OCI-LY7 (cell line): ENCODE data around the gene PDGFD. TPM values are rescaled to one million over a fixed set of nuclear protein-coding genes. Genes with fewer than 3 reads are reported as not detected.

Experiments
- BruUV-seq: library from RNA; stranded (reverse); fragments of 400-500 nt; replicated peaks from 2 replicates; lab custom pipeline; 2021; lab: Mats Ljungman, UMichigan
- CTCF ChIA-PET: fragments of 300-600 bp; sonication (Branson Sonifier 250); formaldehyde crosslinking; loops from one replicate; lab custom pipeline; 2022; ENCODE audit warnings: antibody characterized with exemption; ENCODE audit not compliant: unreplicated experiment; lab: Charles Lee
- POLR2A ChIA-PET: fragments of 300-600 bp; sonication (Branson Sonifier 250); formaldehyde crosslinking; loops from one replicate; lab custom pipeline; 2022; ENCODE audit warnings: antibody characterized with exemption; lab: Charles Lee
- DNase-seq: peaks from one replicate; pipeline ENCODE4 v3.0.0-alpha.2; 2015; ENCODE audit warnings: low spot score
- H2AFZ ChIP-seq: fragments of 200-600 bp; sonication (generic), shearing (Covaris generic); 2 replicates; pipeline ENCODE4 v1.6.1; 2014; ENCODE audit warnings: mild to moderate bottlenecking, antibody characterized with exemption, low read length, moderate library complexity
- H3K27ac ChIP-seq: fragments of 200-600 bp; sonication (generic); 2 replicates; pipeline ENCODE4 v1.5.1; 2014; ENCODE audit warnings: mixed run types, low read depth, mild to moderate bottlenecking, moderate library complexity, low read length, inconsistent platforms; ENCODE audit not compliant: poor library complexity, severe bottlenecking
- H3K36me3 ChIP-seq: fragments of 200-600 bp; sonication (generic); 2 replicates; pipeline ENCODE4 v1.6.1; 2014; ENCODE audit warnings: mild to moderate bottlenecking, antibody characterized with exemption, low read length, moderate library complexity, mixed read lengths; ENCODE audit not compliant: insufficient read depth
- H3K4me1 ChIP-seq: fragments of 200-600 bp; sonication (generic); 2 replicates; pipeline ENCODE4 v1.5.1; 2014; ENCODE audit warnings: mild to moderate bottlenecking, low read length; ENCODE audit not compliant: insufficient read depth, poor library complexity, severe bottlenecking
- H3K4me2 ChIP-seq: fragments of 200-600 bp; sonication (generic); 2 replicates; pipeline ENCODE4 v1.6.1; 2014; ENCODE audit warnings: mild to moderate bottlenecking, low read length
- H3K4me3 ChIP-seq: fragments of 200-600 bp; sonication (generic); 2 replicates; pipeline ENCODE4 v1.5.1; 2014; ENCODE audit warnings: mild to moderate bottlenecking, low read depth, low read length; ENCODE audit not compliant: poor library complexity, severe bottlenecking
- H3K79me2 ChIP-seq: fragments of 200-600 bp; sonication (generic); 2 replicates; pipeline ENCODE4 v1.6.1; 2016; ENCODE audit warnings: low read depth, mild to moderate bottlenecking, low read length, moderate library complexity, mixed read lengths; ENCODE audit not compliant: insufficient read depth
- H3K9me2 ChIP-seq: fragments of 200-600 bp; sonication (generic); 2 replicates; pipeline ENCODE4 v1.6.1; 2016; ENCODE audit warnings: mild to moderate bottlenecking, low read length, mixed read lengths; ENCODE audit not compliant: insufficient read depth
- H3K9me3 ChIP-seq: fragments of 200-600 bp; sonication (generic); 2 replicates; pipeline ENCODE4 v1.6.1; 2014; ENCODE audit warnings: mild to moderate bottlenecking, mixed run types, low read length, mixed read lengths
- H4K20me1 ChIP-seq: fragments of 200-600 bp; sonication (generic); 2 replicates; pipeline ENCODE4 v1.6.1; 2014; ENCODE audit warnings: mild to moderate bottlenecking, antibody characterized with exemption, low read length, moderate library complexity, mixed read lengths; ENCODE audit not compliant: insufficient read depth
- EZH2phosphoT487 ChIP-seq: fragments of 200-600 bp; sonication (generic); IDR thresholded peaks from 2 replicates; pipeline ENCODE4 v1.6.1; 2018; ENCODE audit warnings: low read depth, borderline replicate concordance, mild to moderate bottlenecking, mixed run types, antibody characterized with exemption, low read length, moderate library complexity, mixed read lengths
- intact Hi-C: fragments of 100-400 bp; cut with micrococcal nuclease; formaldehyde crosslinking; loops from one replicate; pipeline ENCODE4 v1.10.0; 2022; ENCODE audit not compliant: unreplicated experiment
- total RNA-seq, 2 experiments: library from RNA; depleted of rRNA in 1 of 2; stranded (reverse); fragments of >200 nt in 1 of 2; shearing (Covaris generic) in 1 of 2; gene quantifications; 2 replicates each; pipeline ENCODE4 v1.2.3, GENCODE V29; 2014 to 2022
- TF ChIP-seq, protein P1 (sequence below): fragments of 200-600 bp; sonication (generic); conservative IDR thresholded peaks from 2 replicates; pipeline ENCODE4 v1.5.1; 2014; ENCODE audit warnings: mild to moderate bottlenecking, antibody characterized with exemption, low read length, moderate library complexity, mixed read lengths

PDGFD gene
- total RNA-seq, 2 experiments from 2014 or later = 1.0 to 6.0 TPM

DNA sequence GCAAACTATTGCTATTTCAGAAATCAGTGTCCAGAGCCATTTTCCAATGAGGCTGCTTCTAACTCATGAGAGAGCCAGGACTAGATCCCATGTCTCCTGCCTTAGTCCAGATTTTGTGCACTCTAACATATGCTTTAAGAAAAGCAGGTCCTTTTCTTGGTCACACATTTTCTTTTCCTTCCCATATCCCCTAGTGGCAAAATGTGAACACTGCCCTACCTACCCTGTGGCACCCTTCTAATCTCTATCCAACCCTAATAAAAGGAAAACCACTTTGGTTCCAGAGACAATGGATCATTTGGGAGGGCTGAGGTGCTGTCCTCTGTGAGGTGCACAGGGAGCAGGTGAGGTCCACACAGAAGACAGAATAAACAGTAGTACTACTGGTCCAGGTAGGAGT, 199.6 kb downstream of the PDGFD start:
- POLR2A ChIA-PET = interaction anchor here (0.7 to 1.7 kb wide), 6 partner anchors 13 to 69 kb away, joined by 3 to 7 read pairs (median 3); no protein-coding TSS in a partner anchor
- Histone ChIP-seq H3K4me2 (no peak overlapping the region), H3K4me1 (peaks cover 4% of the 10 kb centered on the region), H3K79me2 (no peaks in the 10 kb centered on the region), H3K9me3 (no peaks in the 10 kb centered on the region), H4K20me1 (no peaks in the 10 kb centered on the region), H3K36me3 (no peaks in the 10 kb centered on the region), H3K9me2 (no peaks in the 10 kb centered on the region), H3K4me3 (no peak overlapping the region), H3K27ac (no peak overlapping the region), H2AFZ (no peak overlapping the region)
- no peak for DNase-seq
- TF ChIP-seq, protein P1, sequence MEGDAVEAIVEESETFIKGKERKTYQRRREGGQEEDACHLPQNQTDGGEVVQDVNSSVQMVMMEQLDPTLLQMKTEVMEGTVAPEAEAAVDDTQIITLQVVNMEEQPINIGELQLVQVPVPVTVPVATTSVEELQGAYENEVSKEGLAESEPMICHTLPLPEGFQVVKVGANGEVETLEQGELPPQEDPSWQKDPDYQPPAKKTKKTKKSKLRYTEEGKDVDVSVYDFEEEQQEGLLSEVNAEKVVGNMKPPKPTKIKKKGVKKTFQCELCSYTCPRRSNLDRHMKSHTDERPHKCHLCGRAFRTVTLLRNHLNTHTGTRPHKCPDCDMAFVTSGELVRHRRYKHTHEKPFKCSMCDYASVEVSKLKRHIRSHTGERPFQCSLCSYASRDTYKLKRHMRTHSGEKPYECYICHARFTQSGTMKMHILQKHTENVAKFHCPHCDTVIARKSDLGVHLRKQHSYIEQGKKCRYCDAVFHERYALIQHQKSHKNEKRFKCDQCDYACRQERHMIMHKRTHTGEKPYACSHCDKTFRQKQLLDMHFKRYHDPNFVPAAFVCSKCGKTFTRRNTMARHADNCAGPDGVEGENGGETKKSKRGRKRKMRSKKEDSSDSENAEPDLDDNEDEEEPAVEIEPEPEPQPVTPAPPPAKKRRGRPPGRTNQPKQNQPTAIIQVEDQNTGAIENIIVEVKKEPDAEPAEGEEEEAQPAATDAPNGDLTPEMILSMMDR = peak; percentile 49
- TF ChIP-seq EZH2phosphoT487 = no peak
- no TSS peak for BruUV-seq
- CTCF ChIA-PET = no interaction called here
- intact Hi-C loops = no loop called here

DNA sequence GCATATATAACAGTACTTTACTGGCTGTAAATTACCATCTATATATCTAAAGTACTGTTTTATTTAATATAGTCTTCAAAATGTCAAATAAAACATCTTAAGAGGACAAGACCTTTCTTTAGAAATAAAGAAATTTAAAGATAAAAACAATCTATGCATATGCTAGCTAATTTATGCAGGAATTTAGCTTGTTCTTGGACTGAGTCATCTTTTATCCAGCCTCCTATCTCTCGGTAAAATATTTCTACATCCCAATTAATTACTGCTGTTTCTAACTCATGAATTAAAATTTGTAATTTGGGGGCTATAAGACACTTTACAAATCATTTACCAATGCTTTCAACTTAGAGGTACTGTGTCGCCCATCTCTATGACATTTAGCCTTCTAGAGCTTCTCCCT, 200.3 kb downstream of the PDGFD start:
- intact Hi-C loops = no loop called here
- no peak for TF ChIP-seq EZH2phosphoT487
- TF ChIP-seq, protein P1 = no peak
- no peaks in the 10 kb centered on the region for H4K20me1 ChIP-seq
- CTCF ChIA-PET = no interaction called here
- no peaks in the 10 kb centered on the region for H3K36me3 ChIP-seq
- H3K4me2 ChIP-seq = no peak overlapping the region
- H3K79me2 ChIP-seq = no peaks in the 10 kb centered on the region
- H3K4me1 ChIP-seq = peaks cover 11% of the 10 kb centered on the region
- H3K9me2 ChIP-seq = no peaks in the 10 kb centered on the region
- no peak for DNase-seq
- BruUV-seq = no TSS peak
- H3K9me3 ChIP-seq = no peaks in the 10 kb centered on the region
- H3K27ac ChIP-seq = no peak overlapping the region
- H2AFZ ChIP-seq = no peak overlapping the region
- no peak overlapping the region for H3K4me3 ChIP-seq
- POLR2A ChIA-PET = interaction anchor here (0.8 to 1.7 kb wide), 5 partner anchors 9 to 18 kb away, joined by 3 to 7 read pairs (median 3); no protein-coding TSS in a partner anchor

DNA sequence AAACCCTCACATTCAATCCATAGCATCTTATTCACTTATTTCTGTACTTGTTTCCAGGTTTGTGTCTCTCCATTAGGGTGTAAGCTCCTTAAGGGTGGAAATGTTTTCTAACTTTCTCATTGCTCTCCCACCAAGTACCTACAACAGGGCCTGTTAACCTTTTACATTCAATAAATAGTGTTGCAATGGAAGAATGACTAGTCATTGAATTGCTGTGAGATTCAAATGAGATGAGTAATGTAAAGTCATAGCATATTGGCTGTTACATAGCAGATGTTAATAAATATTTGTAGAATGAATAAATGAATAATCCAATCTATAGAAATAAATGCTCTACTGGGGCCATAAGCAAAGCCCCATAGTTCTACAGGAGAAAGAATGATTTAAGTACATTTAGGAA, 202.9 kb downstream of the PDGFD start:
- Histone ChIP-seq H3K36me3 (no peaks in the 10 kb centered on the region), H2AFZ (no peak overlapping the region), H4K20me1 (no peaks in the 10 kb centered on the region), H3K4me1 (peaks cover 22% of the 10 kb centered on the region), H3K79me2 (no peaks in the 10 kb centered on the region), H3K4me2 (no peak overlapping the region), H3K9me2 (no peaks in the 10 kb centered on the region), H3K27ac (no peak overlapping the region), H3K9me3 (no peaks in the 10 kb centered on the region), H3K4me3 (no peak overlapping the region)
- BruUV-seq = no TSS peak
- TF ChIP-seq, protein P1 = no peak
- no peak for TF ChIP-seq EZH2phosphoT487
- intact Hi-C loops = no loop called here
- CTCF ChIA-PET = no interaction called here
- POLR2A ChIA-PET = interaction anchor here (1.0 kb wide), 1 partner anchor 18 kb away, joined by 3 read pairs; no protein-coding TSS in a partner anchor
- DNase-seq = no peak
